Measurements from ENCODE around the gene ASNS.
A peak's percentile ranks its signal among the peaks of the same experiment; 100 is the strongest.
"Not testable (repeated sequence)": the region's sequence is repeated elsewhere in the genome, so short reads cannot be mapped to it uniquely, and the experiment has no call there.

The ASNS gene

GRCh38 chr7:97872025-97872669, at the start of gene ASNS:
Gene ASNS (minus strand): TSS chr7:97872408. CDS start chr7:97869156, 3,252 bp downstream.
- peaks cover 3% of the 10 kb centered on the region for H3K4me1 ChIP-seq
- H2AFZ ChIP-seq: peak within 1 kb of the TSS; percentile 93
- no peaks in the 10 kb centered on the region for H3K79me2 ChIP-seq
- H3K9me3 ChIP-seq (ENCODE audit: control insufficient read depth, low read length): no peaks in the 10 kb centered on the region
- H3K9ac ChIP-seq: no peak within 1 kb of the TSS
- H3K4me3 ChIP-seq (ENCODE audit: low read depth, low read length): peak within 1 kb of the TSS; percentile 69
- H3K36me3 ChIP-seq (ENCODE audit: control insufficient read depth, insufficient read depth, low read length): no peaks in the 10 kb centered on the region
- H3K27me3 ChIP-seq (ENCODE audit: control insufficient read depth, insufficient read depth, low read length): no peaks in the 10 kb centered on the region
- H3K27ac ChIP-seq: peak within 1 kb of the TSS; percentile 81
- H3K4me2 ChIP-seq (ENCODE audit: low read length): peak within 1 kb of the TSS; percentile 81
- no peak for TF ChIP-seq CTCF (IDR thresholded peaks at IDR 0.05)

GRCh38 chr7:97921254-97921653, 49.0 kb upstream of the ASNS start:
- H3K27me3 ChIP-seq (ENCODE audit: control insufficient read depth, insufficient read depth, low read length); H3K4me3 ChIP-seq (ENCODE audit: low read depth, low read length): not testable (repeated sequence)

GRCh38 chr7:97915267-97915666, 43.1 kb upstream of the ASNS start:
- not testable (repeated sequence) for H3K79me2 ChIP-seq; H3K4me1 ChIP-seq; H3K27ac ChIP-seq; H3K9ac ChIP-seq; H3K4me2 ChIP-seq (ENCODE audit: low read length); H2AFZ ChIP-seq; H3K9me3 ChIP-seq (ENCODE audit: control insufficient read depth, low read length); H3K4me3 ChIP-seq (ENCODE audit: low read depth, low read length); H3K36me3 ChIP-seq (ENCODE audit: control insufficient read depth, insufficient read depth, low read length); H3K27me3 ChIP-seq (ENCODE audit: control insufficient read depth, insufficient read depth, low read length)

More at GRCh38 chr7:97921254-97921653, 49.0 kb upstream of the ASNS start:
- H3K79me2 ChIP-seq; H3K4me1 ChIP-seq; H2AFZ ChIP-seq; H3K9me3 ChIP-seq (ENCODE audit: control insufficient read depth, low read length); H3K4me2 ChIP-seq (ENCODE audit: low read length); H3K27ac ChIP-seq; H3K36me3 ChIP-seq (ENCODE audit: control insufficient read depth, insufficient read depth, low read length); H3K9ac ChIP-seq: not testable (repeated sequence)

GRCh38 chr7:97912294-97912693, 40.1 kb upstream of the ASNS start:
- H3K9me3 ChIP-seq (ENCODE audit: control insufficient read depth, low read length); H3K79me2 ChIP-seq; H3K27me3 ChIP-seq (ENCODE audit: control insufficient read depth, insufficient read depth, low read length); H3K27ac ChIP-seq; H3K4me3 ChIP-seq (ENCODE audit: low read depth, low read length); H3K36me3 ChIP-seq (ENCODE audit: control insufficient read depth, insufficient read depth, low read length); H3K4me2 ChIP-seq (ENCODE audit: low read length); H3K9ac ChIP-seq; H2AFZ ChIP-seq; H3K4me1 ChIP-seq: not testable (repeated sequence)

- H3K4me1 ChIP-seq; H3K36me3 ChIP-seq (ENCODE audit: control insufficient read depth, insufficient read depth, low read length); H3K4me2 ChIP-seq (ENCODE audit: low read length); H3K79me2 ChIP-seq; H3K27ac ChIP-seq; H2AFZ ChIP-seq; H3K9ac ChIP-seq; H3K4me3 ChIP-seq (ENCODE audit: low read depth, low read length); H3K9me3 ChIP-seq (ENCODE audit: control insufficient read depth, low read length); H3K27me3 ChIP-seq (ENCODE audit: control insufficient read depth, insufficient read depth, low read length): not testable (repeated sequence)
These were observed 24.7 kb upstream of the ASNS start for GRCh38 chr7:97896893-97897292.

GRCh38 chr7:97891721-97892120, 19.5 kb upstream of the ASNS start:
- not testable (repeated sequence) for H3K9me3 ChIP-seq (ENCODE audit: control insufficient read depth, low read length); H3K79me2 ChIP-seq; H3K9ac ChIP-seq; H3K4me3 ChIP-seq (ENCODE audit: low read depth, low read length); H3K27ac ChIP-seq; H3K4me2 ChIP-seq (ENCODE audit: low read length); H3K4me1 ChIP-seq; H3K36me3 ChIP-seq (ENCODE audit: control insufficient read depth, insufficient read depth, low read length); H2AFZ ChIP-seq; H3K27me3 ChIP-seq (ENCODE audit: control insufficient read depth, insufficient read depth, low read length)

- not testable (repeated sequence) for H3K4me2 ChIP-seq (ENCODE audit: low read length); H2AFZ ChIP-seq; H3K4me1 ChIP-seq; H3K9ac ChIP-seq; H3K36me3 ChIP-seq (ENCODE audit: control insufficient read depth, insufficient read depth, low read length); H3K27me3 ChIP-seq (ENCODE audit: control insufficient read depth, insufficient read depth, low read length); H3K9me3 ChIP-seq (ENCODE audit: control insufficient read depth, low read length); H3K4me3 ChIP-seq (ENCODE audit: low read depth, low read length); H3K79me2 ChIP-seq; H3K27ac ChIP-seq
These were observed 7.3 kb upstream of the ASNS start for GRCh38 chr7:97879527-97879926.

GRCh38 chr7:97874894-97875293, 2.7 kb upstream of the ASNS start:
- H3K9me3 ChIP-seq (ENCODE audit: control insufficient read depth, low read length); H3K36me3 ChIP-seq (ENCODE audit: control insufficient read depth, insufficient read depth, low read length); H3K4me1 ChIP-seq; H3K79me2 ChIP-seq; H3K4me2 ChIP-seq (ENCODE audit: low read length); H3K27me3 ChIP-seq (ENCODE audit: control insufficient read depth, insufficient read depth, low read length); H3K4me3 ChIP-seq (ENCODE audit: low read depth, low read length); H2AFZ ChIP-seq; H3K9ac ChIP-seq; H3K27ac ChIP-seq: not testable (repeated sequence)
